ENCODE measurements around the gene SEC63.
"Not testable (repeated sequence)": the region's sequence is repeated elsewhere in the genome, so short reads cannot be mapped to it uniquely, and the experiment has no call there.

The SEC63 gene

GRCh38 chr6:107932580-107932979 lies 25.4 kb downstream of the SEC63 start:
- TF ChIP-seq POLR2AphosphoS5 (IDR thresholded peaks at IDR 0.05; ENCODE audit: low read depth, low read length) = no peak
- no peak for TF ChIP-seq POLR2A (IDR thresholded peaks at IDR 0.05; ENCODE audit: low read depth, low read length)
- TF ChIP-seq PAX5 (IDR thresholded peaks at IDR 0.05; ENCODE audit: insufficient read depth, low read length, severe bottlenecking) = no peak
- TF ChIP-seq SPI1 (IDR thresholded peaks at IDR 0.05; ENCODE audit: low read depth, low read length) = no peak
- no peak for TF ChIP-seq POU2F2 (IDR thresholded peaks at IDR 0.05; ENCODE audit: low read depth, low read length)
- TF ChIP-seq TAF1 (IDR thresholded peaks at IDR 0.05; ENCODE audit: low read depth, low read length) = no peak
- DNase-seq (ENCODE audit: insufficient read length, low spot score) (no peak), FAIRE-seq (no peak)

- TF ChIP-seq SPI1 (IDR thresholded peaks at IDR 0.05; ENCODE audit: low read depth, low read length) = no peak
- TF ChIP-seq TAF1 (IDR thresholded peaks at IDR 0.05; ENCODE audit: low read depth, low read length) = no peak
- no peak for TF ChIP-seq POU2F2 (IDR thresholded peaks at IDR 0.05; ENCODE audit: low read depth, low read length)
- no peak for TF ChIP-seq POLR2A (IDR thresholded peaks at IDR 0.05; ENCODE audit: low read depth, low read length)
- no peak for TF ChIP-seq POLR2AphosphoS5 (IDR thresholded peaks at IDR 0.05; ENCODE audit: low read depth, low read length)
- no peak for TF ChIP-seq PAX5 (IDR thresholded peaks at IDR 0.05; ENCODE audit: insufficient read depth, low read length, severe bottlenecking)
- no peak for DNase-seq (ENCODE audit: insufficient read length, low spot score)
- peak; percentile 33 for FAIRE-seq
Measured at GRCh38 chr6:107931894-107932293, 26.1 kb downstream of the SEC63 start.

- FAIRE-seq (no peak), DNase-seq (ENCODE audit: insufficient read length, low spot score) (no peak)
- TF ChIP-seq POLR2AphosphoS5 (IDR thresholded peaks at IDR 0.05; ENCODE audit: low read depth, low read length) (no peak), POU2F2 (IDR thresholded peaks at IDR 0.05; ENCODE audit: low read depth, low read length) (no peak), SPI1 (IDR thresholded peaks at IDR 0.05; ENCODE audit: low read depth, low read length) (no peak)
Measured at GRCh38 chr6:107928984-107929383, 29.0 kb downstream of the SEC63 start.

- not testable (repeated sequence) for DNase-seq (ENCODE audit: insufficient read length, low spot score); FAIRE-seq
Measured at GRCh38 chr6:107926697-107927544, 31.1 kb downstream of the SEC63 start.

- DNase-seq (ENCODE audit: insufficient read length, low spot score) (no peak), FAIRE-seq (no peak)
- TF ChIP-seq POU2F2 (IDR thresholded peaks at IDR 0.05; ENCODE audit: low read depth, low read length) (no peak), SPI1 (IDR thresholded peaks at IDR 0.05; ENCODE audit: low read depth, low read length) (no peak), PAX5 (IDR thresholded peaks at IDR 0.05; ENCODE audit: insufficient read depth, low read length, severe bottlenecking) (no peak), POLR2A (IDR thresholded peaks at IDR 0.05; ENCODE audit: low read depth, low read length) (no peak)
Measured at GRCh38 chr6:107917451-107918375, 40.3 kb downstream of the SEC63 start.

GRCh38 chr6:107916961-107917360 lies 41.0 kb downstream of the SEC63 start:
- not testable (repeated sequence) for FAIRE-seq

GRCh38 chr6:107911692-107912091 lies 46.3 kb downstream of the SEC63 start:
- FAIRE-seq = no peak
- no peak for TF ChIP-seq POLR2AphosphoS5 (IDR thresholded peaks at IDR 0.05; ENCODE audit: low read depth, low read length)
- no peak for TF ChIP-seq POLR2A (IDR thresholded peaks at IDR 0.05; ENCODE audit: low read depth, low read length)
- no peak for TF ChIP-seq POU2F2 (IDR thresholded peaks at IDR 0.05; ENCODE audit: low read depth, low read length)
- TF ChIP-seq SPI1 (IDR thresholded peaks at IDR 0.05; ENCODE audit: low read depth, low read length) = no peak

More at GRCh38 chr6:107916961-107917360, 41.0 kb downstream of the SEC63 start:
- not testable (repeated sequence) for DNase-seq (ENCODE audit: insufficient read length, low spot score)

GRCh38 chr6:107894809-107895396 lies 63.1 kb downstream of the SEC63 start:
- DNase-seq (ENCODE audit: insufficient read length, low spot score) (no peak), FAIRE-seq (peak; percentile 56)
- TF ChIP-seq SPI1 (IDR thresholded peaks at IDR 0.05; ENCODE audit: low read depth, low read length) (peak; percentile 97), TAF1 (IDR thresholded peaks at IDR 0.05; ENCODE audit: low read depth, low read length) (no peak)

More at GRCh38 chr6:107911692-107912091, 46.3 kb downstream of the SEC63 start:
- DNase-seq (ENCODE audit: insufficient read length, low spot score) = no peak

GRCh38 chr6:107890431-107890830 lies 67.6 kb downstream of the SEC63 start:
- not testable (repeated sequence) for FAIRE-seq; DNase-seq (ENCODE audit: insufficient read length, low spot score)

GRCh38 chr6:107885950-107886349 lies 72.1 kb downstream of the SEC63 start:
- FAIRE-seq; DNase-seq (ENCODE audit: insufficient read length, low spot score): not testable (repeated sequence)

GRCh38 chr6:107879941-107880340 lies 78.1 kb downstream of the SEC63 start:
- no peak for DNase-seq (ENCODE audit: insufficient read length, low spot score)
- TF ChIP-seq PAX5 (IDR thresholded peaks at IDR 0.05; ENCODE audit: insufficient read depth, low read length, severe bottlenecking) (no peak), SPI1 (IDR thresholded peaks at IDR 0.05; ENCODE audit: low read depth, low read length) (no peak), POLR2A (IDR thresholded peaks at IDR 0.05; ENCODE audit: low read depth, low read length) (no peak), POU2F2 (IDR thresholded peaks at IDR 0.05; ENCODE audit: low read depth, low read length) (no peak), TAF1 (IDR thresholded peaks at IDR 0.05; ENCODE audit: low read depth, low read length) (no peak), POLR2AphosphoS5 (IDR thresholded peaks at IDR 0.05; ENCODE audit: low read depth, low read length) (no peak)
- no peak for FAIRE-seq
